K562 (cell line): ENCODE data around the gene LMBR1. TPM values are rescaled to one million over a fixed set of nuclear protein-coding genes. Genes with fewer than 3 reads are reported as not detected.

ENCODE experiments used
- CBFA2T2 ChIP-seq: fragments of 450-650 bp; conservative IDR thresholded peaks from 2 replicates; pipeline ENCODE4 v1.6.1; 2017; ENCODE audit warnings: mild to moderate bottlenecking
- CHD2 ChIP-seq: IDR thresholded peaks from 2 replicates; pipeline ENCODE4 v1.6.1; 2011; ENCODE audit warnings: low read depth, low read length
- E2F6 ChIP-seq, 2 experiments: IDR thresholded peaks; 2 replicates each; pipeline ENCODE4 v1.6.1; 2011; ENCODE audit warnings: borderline replicate concordance in 1 of 2, control low read depth in 1 of 2, low read depth in 1 of 2, low read length in 1 of 2, mild to moderate bottlenecking in 1 of 2, mixed read lengths in 1 of 2, moderate library complexity in 1 of 2; ENCODE audit not compliant: insufficient read depth in 1 of 2, insufficient read length in 1 of 2, poor library complexity in 1 of 2, severe bottlenecking in 1 of 2; ENCODE audit errors: extremely low read depth in 1 of 2
- GATA2 ChIP-seq: sonication (generic); formaldehyde crosslinking; IDR thresholded peaks from 2 replicates; pipeline ENCODE4 v1.4.0; 2020; ENCODE audit warnings: mild to moderate bottlenecking, missing genetic modification reagents
- HCFC1 ChIP-seq: IDR thresholded peaks from 2 replicates; pipeline ENCODE4 v1.6.1; 2012; ENCODE audit warnings: low read depth, low read length, improper control_type of control experiment
- HEY1 ChIP-seq: fragments of 250-450 bp; sonication (Bioruptor Pico); IDR thresholded peaks from 2 replicates; pipeline ENCODE4 v1.5.0; 2020; ENCODE audit warnings: mild to moderate bottlenecking, moderate library complexity, borderline replicate concordance
- HNRNPLL ChIP-seq: fragments of 200-400 bp; formaldehyde crosslinking; IDR thresholded peaks from 2 replicates; pipeline ENCODE4 v1.6.1; 2017; ENCODE audit warnings: low read length, low read depth, mild to moderate bottlenecking; ENCODE audit not compliant: poor library complexity, severe bottlenecking
- KDM2B ChIP-seq: fragments of 250-450 bp; sonication (Bioruptor Pico); IDR thresholded peaks from 2 replicates; pipeline ENCODE4 v1.8.0; 2021; ENCODE audit warnings: mild to moderate bottlenecking, moderate library complexity
- KLF16 ChIP-seq: IDR thresholded peaks from 2 replicates; pipeline ENCODE4 v1.6.1; 2016; ENCODE audit warnings: antibody characterized with exemption
- NCOR1 ChIP-seq: fragments of 450-650 bp; IDR thresholded peaks from 2 replicates; pipeline ENCODE4 v1.6.1; 2016; ENCODE audit warnings: mild to moderate bottlenecking, moderate library complexity
- NFIC ChIP-seq: fragments of 450-650 bp; IDR thresholded peaks from 2 replicates; pipeline ENCODE4 v1.6.1; 2017; ENCODE audit warnings: mild to moderate bottlenecking, inconsistent platforms
- NR4A1 ChIP-seq, 2 experiments: fragments of 250-450 bp in 1 of 2; fragments of 450-650 bp in 1 of 2; sonication (Bioruptor Pico) in 1 of 2; IDR thresholded peaks; 2 replicates each; pipeline versions ENCODE4 v1.4.0 to v1.6.1; 2016 to 2020; ENCODE audit warnings: mild to moderate bottlenecking in 2 of 2, missing compliant biosample characterization in 1 of 2, missing genetic modification characterization in 1 of 2, moderate library complexity in 1 of 2
- RCOR1 ChIP-seq, 2 experiments: IDR thresholded peaks; 2 replicates each; pipeline ENCODE4 v1.6.1; 2012; ENCODE audit warnings: low read depth in 2 of 2, low read length in 2 of 2, borderline replicate concordance in 1 of 2, improper control_type of control experiment in 1 of 2
- SP1 ChIP-seq: sonication (generic); formaldehyde crosslinking; IDR thresholded peaks from 2 replicates; pipeline ENCODE4 v1.8.1; 2022; ENCODE audit warnings: mild to moderate bottlenecking, missing genetic modification reagents
- TAL1 ChIP-seq: fragments of 450-650 bp; IDR thresholded peaks from 2 replicates; pipeline ENCODE4 v1.6.1; 2016; ENCODE audit warnings: mild to moderate bottlenecking
- TBL1XR1 ChIP-seq, 2 experiments: IDR thresholded peaks; 2 replicates each; pipeline ENCODE4 v1.6.1; 2012; ENCODE audit warnings: improper control_type of control experiment in 2 of 2, low read length in 2 of 2, mild to moderate bottlenecking in 1 of 2
- THRAP3 ChIP-seq: fragments of 450-650 bp; IDR thresholded peaks from 2 replicates; pipeline ENCODE4 v1.6.1; 2016; ENCODE audit warnings: mild to moderate bottlenecking, inconsistent platforms, borderline replicate concordance
- ZBED1 ChIP-seq: IDR thresholded peaks from 2 replicates; pipeline ENCODE4 v1.6.1; 2014
- ZNF274 ChIP-seq: IDR thresholded peaks from 2 replicates; pipeline ENCODE4 v1.6.1; 2011; ENCODE audit warnings: low read depth, mild to moderate bottlenecking, low read length, moderate library complexity, borderline replicate concordance
- ZNF347 ChIP-seq: fragments of 450-650 bp; formaldehyde crosslinking; IDR thresholded peaks from 2 replicates; pipeline ENCODE4 v1.4.0; 2020; ENCODE audit warnings: low read depth, mild to moderate bottlenecking, moderate library complexity
- ZNF408 ChIP-seq: fragments of 250-450 bp; sonication (Bioruptor Pico); IDR thresholded peaks from 2 replicates; pipeline ENCODE4 v1.4.0; 2020; ENCODE audit warnings: low read depth, mild to moderate bottlenecking, moderate library complexity
- ZNF444 ChIP-seq: fragments of 250-450 bp; sonication (Bioruptor Pico); IDR thresholded peaks from 2 replicates; pipeline ENCODE4 v1.4.0; 2020; ENCODE audit warnings: mild to moderate bottlenecking, moderate library complexity
- polyA plus RNA-seq, 8 experiments: library from polyadenylated mRNA; depleted of rRNA in 4 of 8; stranded (reverse) in 5 of 8; unstranded in 3 of 8; fragments of >200 nt; fragmentation: Nextera tagmentation in 2 of 8; fragmentation: Illumina TruSeq in 1 of 8; extraction: Ambion mirVana in 2 of 8; extraction: Trizol in 1 of 8; gene quantifications; 2 replicates each; pipeline versions ENCODE4 v1.2.1 to v1.2.3, GENCODE V29; 2011 to 2014; ENCODE audit warnings: inconsistent platforms in 1 of 8, missing spikeins in 1 of 8
- total RNA-seq, 7 experiments: library from RNA; depleted of rRNA in 6 of 7; stranded (reverse); fragments of >200 nt in 6 of 7; fragmentation: Illumina TruSeq in 2 of 7; extraction: Trizol in 2 of 7; gene quantifications; 2 replicates each; pipeline versions ENCODE4 v1.2.1 to v1.2.3, GENCODE V29; 2011 to 2021; ENCODE audit warnings: low replicate concordance in 1 of 7
- TF ChIP-seq, protein P1 (sequence below): sonication (generic); formaldehyde crosslinking; IDR thresholded peaks from 2 replicates; pipeline ENCODE4 v1.8.1; 2023; ENCODE audit warnings: mild to moderate bottlenecking, missing genetic modification reagents
- TF ChIP-seq, protein P2 (sequence below): fragments of 250-450 bp; sonication (Bioruptor Pico); IDR thresholded peaks from 2 replicates; pipeline ENCODE4 v1.5.0; 2020; ENCODE audit warnings: mild to moderate bottlenecking
- TF ChIP-seq, protein P3 (sequence below): fragments of 450-650 bp; IDR thresholded peaks from 2 replicates; pipeline ENCODE4 v1.6.1; 2016; ENCODE audit warnings: missing biosample characterization, missing genetic modification characterization

LMBR1 gene
- total and polyA plus RNA-seq, 9 of the 15 experiments (the other 6 are each of a cell fraction or from before 2014, with no cell fraction given) = 7.7 to 90.0 (median 59.9) TPM

DNA sequence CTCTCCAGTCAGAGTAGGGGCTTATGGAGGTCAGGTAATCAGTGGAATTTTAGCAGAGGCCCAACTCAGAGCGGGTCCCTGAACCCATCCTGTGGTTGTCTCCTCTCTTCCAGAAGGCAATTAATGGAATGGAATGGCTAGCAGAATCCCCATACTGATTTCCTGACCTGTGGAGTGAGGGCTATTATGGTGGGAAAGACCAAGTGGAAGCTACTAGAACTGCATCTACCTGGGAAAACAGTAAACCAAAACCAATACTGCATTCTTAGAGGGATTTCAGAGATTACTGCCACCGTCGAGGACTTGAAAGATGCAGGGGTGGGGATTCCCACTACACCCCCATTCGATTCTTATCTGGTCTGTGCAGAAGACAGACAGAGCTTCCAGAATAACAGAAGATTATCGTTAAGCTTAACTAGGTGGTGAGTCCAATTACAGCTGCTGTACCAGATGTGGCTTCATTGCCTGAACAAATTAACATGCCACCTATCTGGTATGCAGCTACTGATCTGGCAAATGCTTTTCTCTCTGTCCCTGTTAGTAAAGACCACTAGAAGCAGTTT is 73.2 kb downstream of the LMBR1 start (continued):
- TF ChIP-seq, protein P1, sequence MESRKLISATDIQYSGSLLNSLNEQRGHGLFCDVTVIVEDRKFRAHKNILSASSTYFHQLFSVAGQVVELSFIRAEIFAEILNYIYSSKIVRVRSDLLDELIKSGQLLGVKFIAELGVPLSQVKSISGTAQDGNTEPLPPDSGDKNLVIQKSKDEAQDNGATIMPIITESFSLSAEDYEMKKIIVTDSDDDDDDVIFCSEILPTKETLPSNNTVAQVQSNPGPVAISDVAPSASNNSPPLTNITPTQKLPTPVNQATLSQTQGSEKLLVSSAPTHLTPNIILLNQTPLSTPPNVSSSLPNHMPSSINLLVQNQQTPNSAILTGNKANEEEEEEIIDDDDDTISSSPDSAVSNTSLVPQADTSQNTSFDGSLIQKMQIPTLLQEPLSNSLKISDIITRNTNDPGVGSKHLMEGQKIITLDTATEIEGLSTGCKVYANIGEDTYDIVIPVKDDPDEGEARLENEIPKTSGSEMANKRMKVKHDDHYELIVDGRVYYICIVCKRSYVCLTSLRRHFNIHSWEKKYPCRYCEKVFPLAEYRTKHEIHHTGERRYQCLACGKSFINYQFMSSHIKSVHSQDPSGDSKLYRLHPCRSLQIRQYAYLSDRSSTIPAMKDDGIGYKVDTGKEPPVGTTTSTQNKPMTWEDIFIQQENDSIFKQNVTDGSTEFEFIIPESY (CRISPR knock-in tag) = no peak
- TF ChIP-seq NFIC (peak; percentile 57; the same call in 1 of the 2 replicates), TAL1 (peak; percentile 67), THRAP3 (no peak), RCOR1 (IDR thresholded peaks at IDR 0.05; ENCODE audit: borderline replicate concordance in 1 of 2, low read depth in 2 of 2, low read length in 2 of 2) (peak in 1 of 2 experiments; percentile 19; a peak in 1 of 4 replicates), ZNF347 (CRISPR knock-in tag) (no peak), HCFC1 (no peak), NR4A1 (CRISPR knock-in tag; IDR thresholded peaks at IDR 0.05) (no peak), NR4A1 (tag; IDR thresholded peaks at IDR 0.05) (no peak), ZNF444 (no peak), ZBED1 (no peak), SP1 (CRISPR knock-in tag) (no peak), KLF16 (0 out of 2 replicates have a peak, but pooled peaks have one; percentile 9), HEY1 (no peak), HNRNPLL (no peak), CHD2 (no peak), GATA2 (CRISPR knock-in tag) (peak; percentile 63), ZNF408 (CRISPR knock-in tag) (no peak), NCOR1 (peak; percentile 57; the same call in 1 of the 2 replicates), TBL1XR1 (IDR thresholded peaks at IDR 0.05; ENCODE audit: low read length in 2 of 2) (no peak), KDM2B (no peak), ZNF274 (no peak), E2F6 (IDR thresholded peaks at IDR 0.05; ENCODE audit: borderline replicate concordance in 1 of 2, extremely low read depth in 1 of 2, insufficient read depth in 1 of 2, insufficient read length in 1 of 2, low read depth in 1 of 2, low read length in 1 of 2, poor library complexity in 1 of 2, severe bottlenecking in 1 of 2) (no peak), CBFA2T2 (peak; percentile 81)
- TF ChIP-seq, protein P2, sequence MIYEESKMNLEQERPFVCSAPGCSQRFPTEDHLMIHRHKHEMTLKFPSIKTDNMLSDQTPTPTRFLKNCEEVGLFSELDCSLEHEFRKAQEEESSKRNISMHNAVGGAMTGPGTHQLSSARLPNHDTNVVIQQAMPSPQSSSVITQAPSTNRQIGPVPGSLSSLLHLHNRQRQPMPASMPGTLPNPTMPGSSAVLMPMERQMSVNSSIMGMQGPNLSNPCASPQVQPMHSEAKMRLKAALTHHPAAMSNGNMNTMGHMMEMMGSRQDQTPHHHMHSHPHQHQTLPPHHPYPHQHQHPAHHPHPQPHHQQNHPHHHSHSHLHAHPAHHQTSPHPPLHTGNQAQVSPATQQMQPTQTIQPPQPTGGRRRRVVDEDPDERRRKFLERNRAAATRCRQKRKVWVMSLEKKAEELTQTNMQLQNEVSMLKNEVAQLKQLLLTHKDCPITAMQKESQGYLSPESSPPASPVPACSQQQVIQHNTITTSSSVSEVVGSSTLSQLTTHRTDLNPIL (CRISPR knock-in tag) = no peak
- TF ChIP-seq, protein P3, sequence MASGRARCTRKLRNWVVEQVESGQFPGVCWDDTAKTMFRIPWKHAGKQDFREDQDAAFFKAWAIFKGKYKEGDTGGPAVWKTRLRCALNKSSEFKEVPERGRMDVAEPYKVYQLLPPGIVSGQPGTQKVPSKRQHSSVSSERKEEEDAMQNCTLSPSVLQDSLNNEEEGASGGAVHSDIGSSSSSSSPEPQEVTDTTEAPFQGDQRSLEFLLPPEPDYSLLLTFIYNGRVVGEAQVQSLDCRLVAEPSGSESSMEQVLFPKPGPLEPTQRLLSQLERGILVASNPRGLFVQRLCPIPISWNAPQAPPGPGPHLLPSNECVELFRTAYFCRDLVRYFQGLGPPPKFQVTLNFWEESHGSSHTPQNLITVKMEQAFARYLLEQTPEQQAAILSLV (tag) = no peak
